DMS 273 (cell line): ENCODE measurements around the gene ATP6V0A1.
"Not testable (repeated sequence)": the region's sequence is repeated elsewhere in the genome, so short reads cannot be mapped to it uniquely, and the experiment has no call there.

Experiments
- DNase-seq: peaks from one replicate; lab custom pipeline; 2025; ENCODE audit not compliant: unreplicated experiment; lab: John Stamatoyannopoulos, UW

Gene ATP6V0A1

DNA sequence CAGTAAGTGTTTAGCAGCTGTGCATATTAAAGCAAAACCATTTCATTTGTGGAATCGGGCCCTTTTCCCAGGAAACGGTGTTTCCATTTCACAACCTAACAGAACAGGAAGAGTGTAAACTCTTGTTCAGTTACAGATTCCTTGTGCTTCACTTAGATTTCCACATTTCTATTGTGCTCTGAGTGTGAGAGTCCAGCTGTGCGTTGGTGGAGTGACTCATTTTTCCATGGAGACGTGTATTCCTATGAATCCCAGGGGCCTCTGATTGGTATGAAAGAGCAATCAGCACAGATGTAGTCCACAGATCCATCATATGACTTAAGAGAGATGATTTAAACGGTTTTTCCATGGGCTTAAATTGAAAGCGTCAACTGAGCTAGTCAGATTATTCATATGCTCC, 22.3 kb upstream of the ATP6V0A1 start:
- DNase-seq = peak; percentile 57

DNA sequence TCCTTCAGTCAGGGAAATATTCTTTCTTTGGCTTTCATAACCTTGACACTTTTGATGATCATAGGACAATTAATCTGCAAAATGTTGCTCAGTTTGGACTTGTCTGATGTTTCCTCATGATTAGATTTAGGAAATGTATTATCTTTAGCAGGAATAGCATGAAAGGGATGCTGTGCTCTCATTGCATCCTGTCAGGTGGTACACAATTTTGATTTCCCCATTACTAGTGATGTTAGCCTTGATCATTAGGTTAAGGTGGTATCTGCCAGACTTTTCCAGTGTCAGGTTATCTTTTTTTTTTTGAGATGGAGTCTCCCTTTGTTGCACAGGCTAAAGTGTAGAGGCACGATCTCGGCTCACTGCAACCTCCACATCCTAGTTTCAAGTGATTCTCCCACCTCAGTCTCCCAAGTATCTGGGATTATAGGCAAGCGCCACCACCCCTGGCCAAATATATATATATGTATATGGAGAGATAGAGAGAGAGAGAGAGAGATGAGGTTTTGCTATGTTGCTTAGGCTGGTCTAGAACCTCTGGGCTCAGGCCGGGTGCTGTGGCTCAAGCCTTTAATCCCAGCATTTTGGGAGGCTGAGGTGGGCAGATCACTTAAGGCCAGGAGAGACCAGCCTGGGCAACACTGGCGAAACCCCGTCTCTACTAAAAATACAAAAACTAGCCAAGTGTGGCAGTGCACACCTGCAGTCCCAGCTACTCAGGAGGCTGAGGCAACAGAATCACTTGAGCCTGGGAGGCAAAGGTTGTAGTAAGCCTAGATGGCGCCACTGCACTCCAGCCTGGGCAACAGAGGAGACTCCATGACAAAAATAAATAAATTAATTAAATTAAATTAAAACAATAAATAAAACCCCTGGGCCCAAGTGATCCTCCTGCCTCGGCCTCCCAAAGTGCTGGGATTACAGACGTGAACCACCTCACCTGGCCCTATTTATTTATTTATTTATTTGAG, 19.8 kb upstream of the ATP6V0A1 start:
- peak; percentile 64 for DNase-seq

- no peak for DNase-seq
Observed at GRCh38 chr17:42441371-42442195, 17.1 kb upstream of the ATP6V0A1 start.

- DNase-seq = no peak
Observed at GRCh38 chr17:42442196-42442565, 16.5 kb upstream of the ATP6V0A1 start.

- DNase-seq = not testable (repeated sequence)
Observed at GRCh38 chr17:42449176-42449575, 9.5 kb upstream of the ATP6V0A1 start.

GRCh38 chr17:42449838-42450237, 8.8 kb upstream of the ATP6V0A1 start:
- DNase-seq = not testable (repeated sequence)

- not testable (repeated sequence) for DNase-seq
Observed at GRCh38 chr17:42451270-42451669, 7.4 kb upstream of the ATP6V0A1 start.

- no peak for DNase-seq
Observed at GRCh38 chr17:42453439-42453838, 5.2 kb upstream of the ATP6V0A1 start.

GRCh38 chr17:42454987-42455386, 3.7 kb upstream of the ATP6V0A1 start:
- DNase-seq = not testable (repeated sequence)

- DNase-seq = no peak
Observed at GRCh38 chr17:42456223-42457106, 2.2 kb upstream of the ATP6V0A1 start.

GRCh38 chr17:42457107-42457792, 1.4 kb upstream of the ATP6V0A1 start:
- no peak for DNase-seq

DNA sequence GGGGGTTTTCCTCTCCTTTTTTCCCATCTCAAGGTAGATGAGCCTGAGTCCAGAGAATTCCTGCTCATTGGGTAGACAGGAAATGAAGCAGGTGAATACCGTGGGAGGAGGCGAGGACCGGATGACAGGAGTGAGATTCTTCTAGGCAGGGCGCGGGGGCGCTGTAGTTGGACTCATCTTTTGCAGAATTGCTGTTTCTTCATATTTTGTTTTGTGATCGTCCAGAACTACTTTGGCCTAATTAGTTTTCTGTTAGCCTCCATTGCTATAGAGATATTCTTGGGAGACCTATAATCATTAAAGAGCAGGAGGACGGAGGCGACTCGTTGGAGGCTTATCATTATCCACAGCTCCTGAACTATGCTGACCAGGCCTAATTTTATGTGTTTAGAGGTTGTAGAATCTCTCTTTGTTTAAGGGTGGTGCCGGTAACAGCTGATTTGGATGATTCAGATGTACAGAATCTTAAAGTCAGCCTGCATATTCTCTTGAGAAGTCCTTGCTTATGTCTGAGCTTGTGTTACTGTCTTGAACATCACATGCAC, 650 bp downstream of the ATP6V0A1 start:
- DNase-seq = peak; percentile 71

GRCh38 chr17:42459801-42460281, 1.2 kb downstream of the ATP6V0A1 start:
- peak; percentile 84 for DNase-seq

- no peak for DNase-seq
Observed at GRCh38 chr17:42460371-42460770, 1.7 kb downstream of the ATP6V0A1 start.

DNA sequence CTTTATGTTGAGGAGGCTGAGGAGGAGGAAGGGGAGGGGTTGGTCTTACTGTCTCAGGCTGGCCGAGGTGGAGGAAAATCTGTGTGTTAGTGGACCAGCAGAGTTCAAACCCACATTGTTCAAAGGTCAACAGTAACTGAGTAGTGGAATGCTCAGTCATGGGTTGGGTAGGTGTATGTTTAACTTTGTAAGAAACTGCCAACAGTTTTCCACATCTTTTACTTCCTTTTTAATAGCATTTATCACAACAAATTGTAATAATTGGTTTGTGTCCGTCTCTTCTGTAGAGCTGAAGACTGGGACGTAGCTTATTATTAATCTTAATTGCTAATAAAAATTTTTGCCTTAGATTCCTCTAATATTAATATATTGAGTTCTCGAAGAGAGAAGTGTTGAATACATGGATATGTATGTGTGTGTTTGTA, 5.3 kb downstream of the ATP6V0A1 start:
- DNase-seq = no peak

DNA sequence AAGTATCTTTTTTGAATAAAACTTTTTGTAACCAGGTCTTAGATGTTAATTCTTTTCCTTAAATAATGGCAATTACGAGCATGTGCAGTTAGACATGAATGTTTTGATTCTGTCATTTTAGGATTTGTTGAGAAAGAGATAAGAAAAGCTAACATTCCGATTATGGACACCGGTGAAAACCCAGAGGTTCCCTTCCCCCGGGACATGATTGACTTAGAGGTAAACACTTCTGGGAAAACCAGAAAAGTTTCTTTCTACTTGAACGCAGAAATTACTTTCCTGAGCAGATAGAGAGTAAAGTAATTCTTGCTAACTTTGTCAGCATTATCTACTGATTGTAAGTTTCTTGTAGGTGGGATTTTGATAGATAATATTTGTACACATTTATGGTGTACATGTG, 9.2 kb downstream of the ATP6V0A1 start:
- no peak for DNase-seq

- no peak for DNase-seq
Observed at GRCh38 chr17:42472709-42473521, 14.2 kb downstream of the ATP6V0A1 start.

- DNase-seq = no peak
Observed at GRCh38 chr17:42474276-42474675, 15.6 kb downstream of the ATP6V0A1 start.

- peak; percentile 21 for DNase-seq
Observed at GRCh38 chr17:42475121-42475520, 16.4 kb downstream of the ATP6V0A1 start.
